HepG2 (cell line): ENCODE results near the gene EGR4. TPM values are rescaled to one million over a fixed set of nuclear protein-coding genes. Genes with fewer than 3 reads are reported as not detected.
A peak's percentile ranks its signal among the peaks of the same experiment; 100 is the strongest.

Experiments
- DNMT3B ChIP-seq: conservative IDR thresholded peaks from 2 replicates; pipeline ENCODE4 v1.6.1; 2016; ENCODE audit warnings: missing biosample characterization, control low read depth
- GMEB1 ChIP-seq: sonication (generic); formaldehyde crosslinking; IDR thresholded peaks from 2 replicates; pipeline ENCODE4 v1.5.1; 2020; ENCODE audit warnings: missing genetic modification reagents, mild to moderate bottlenecking, borderline replicate concordance
- GZF1 ChIP-seq: sonication (generic); formaldehyde crosslinking; IDR thresholded peaks from 2 replicates; pipeline ENCODE4 v1.5.1; 2020; ENCODE audit warnings: mild to moderate bottlenecking, missing genetic modification reagents
- HNRNPK ChIP-seq: fragments of 200-400 bp; formaldehyde crosslinking; IDR thresholded peaks from 2 replicates; pipeline ENCODE4 v1.6.1; 2018; ENCODE audit warnings: low read length, low read depth, moderate library complexity, mild to moderate bottlenecking; ENCODE audit not compliant: poor library complexity, severe bottlenecking
- ISX ChIP-seq: sonication (generic); formaldehyde crosslinking; conservative IDR thresholded peaks from 2 replicates; pipeline ENCODE4 v1.5.0; 2020; ENCODE audit warnings: missing genetic modification reagents
- LRRFIP1 ChIP-seq: sonication (generic); formaldehyde crosslinking; conservative IDR thresholded peaks from 2 replicates; pipeline ENCODE4 v1.4.0; 2020; ENCODE audit warnings: missing genetic modification reagents
- MTERF4 ChIP-seq: sonication (generic); formaldehyde crosslinking; IDR thresholded peaks from 2 replicates; pipeline ENCODE4 v1.8.0; 2023; ENCODE audit warnings: mild to moderate bottlenecking, missing genetic modification reagents
- NFAT5 ChIP-seq: sonication (generic); formaldehyde crosslinking; IDR thresholded peaks from 2 replicates; pipeline ENCODE4 v1.4.0; 2020; ENCODE audit warnings: missing genetic modification reagents
- SCMH1 ChIP-seq: sonication (generic); formaldehyde crosslinking; IDR thresholded peaks from 2 replicates; pipeline ENCODE4 v1.9.0; 2021; ENCODE audit warnings: missing genetic modification reagents, mild to moderate bottlenecking, borderline replicate concordance
- SMAD3 ChIP-seq: sonication (generic); formaldehyde crosslinking; IDR thresholded peaks from 2 replicates; pipeline ENCODE4 v1.4.0; 2020; ENCODE audit warnings: missing genetic modification reagents
- TCF7 ChIP-seq: sonication (generic); IDR thresholded peaks from 2 replicates; pipeline ENCODE4 v1.6.1; 2016; ENCODE audit warnings: antibody characterized with exemption, low read depth
- ZMYM3 ChIP-seq: sonication (generic); formaldehyde crosslinking; IDR thresholded peaks from 2 replicates; pipeline ENCODE4 v1.5.1; 2020; ENCODE audit warnings: mild to moderate bottlenecking, missing genetic modification reagents
- ZNF710 ChIP-seq: sonication (generic); formaldehyde crosslinking; IDR thresholded peaks from 2 replicates; pipeline ENCODE4 v1.5.0; 2020; ENCODE audit warnings: mild to moderate bottlenecking, missing genetic modification reagents, borderline replicate concordance
- ZNF784 ChIP-seq: sonication (generic); formaldehyde crosslinking; IDR thresholded peaks from 2 replicates; pipeline ENCODE4 v1.5.1; 2020; ENCODE audit warnings: missing genetic modification reagents, mild to moderate bottlenecking, borderline replicate concordance
- polyA plus RNA-seq, 8 experiments: library from polyadenylated mRNA; depleted of rRNA in 3 of 8; stranded (reverse) in 7 of 8; unstranded in 1 of 8; fragments of >200 nt; fragmentation: Illumina TruSeq in 4 of 8; extraction: Trizol in 4 of 8; gene quantifications; 2 replicates each; pipeline versions ENCODE4 v1.2.1 to v1.2.3, GENCODE V29; 2011 to 2016; ENCODE audit warnings: low read depth in 4 of 8, missing spikeins in 1 of 8, mixed read lengths in 1 of 8; ENCODE audit not compliant: insufficient read depth in 1 of 8
- total RNA-seq, 5 experiments: library from RNA; depleted of rRNA; stranded (reverse); fragments of >200 nt; fragmentation: Illumina TruSeq; extraction: Trizol; gene quantifications; 2 replicates each; pipeline ENCODE4 v1.2.3, GENCODE V29; 2016; ENCODE audit warnings: low read depth in 1 of 5

The EGR4 gene
- total and polyA plus RNA-seq, 2 of the 13 experiments (the other 11 are each of a cell fraction or from before 2014, with no cell fraction given) = not detected

- peak; percentile 90 for TF ChIP-seq NFAT5 (CRISPR knock-in tag)
- TF ChIP-seq LRRFIP1 = peak; percentile 81; the same call in 1 of the 2 replicates
- TF ChIP-seq DNMT3B (CRISPR knock-in tag) = 0 out of 2 replicates have a peak, but pooled peaks have one; percentile 65
- peak; percentile 82; the same call in 1 of the 2 replicates for TF ChIP-seq ZNF784
- peak; percentile 53; the same call in 1 of the 2 replicates for TF ChIP-seq ZNF710 (CRISPR knock-in tag)
- TF ChIP-seq MTERF4 (CRISPR knock-in tag) = 0 out of 2 replicates have a peak, but pooled peaks have one; percentile 63
- TF ChIP-seq HNRNPK = no peak
- TF ChIP-seq SMAD3 (CRISPR knock-in tag) = peak; percentile 88
- TF ChIP-seq SCMH1 (CRISPR knock-in tag) = no peak
- TF ChIP-seq GZF1 = 0 out of 2 replicates have a peak, but pooled peaks have one; percentile 72
- no peak for TF ChIP-seq ZMYM3 (CRISPR knock-in tag)
- TF ChIP-seq GMEB1 = no peak
- TF ChIP-seq ISX (CRISPR knock-in tag) = peak; percentile 80; the same call in 1 of the 2 replicates
- TF ChIP-seq TCF7 = no peak
These were observed 2.3 kb downstream of the EGR4 start (continued) for GRCh38 chr2:73291093-73291460.
